PC-9 (cell line): ENCODE results near the gene PRPF39. TPM values are rescaled to one million over a fixed set of nuclear protein-coding genes. Genes with fewer than 3 reads are reported as not detected.
A peak's percentile ranks its signal among the peaks of the same experiment; 100 is the strongest.

Source experiments
- BruUV-seq: library from RNA; stranded (reverse); fragments of 400-500 nt; replicated peaks from 2 replicates; lab custom pipeline; 2021; lab: Mats Ljungman, UMichigan
- CTCF ChIA-PET: fragments of 300-600 bp; sonication (Branson Sonifier 250); formaldehyde crosslinking; loops from one replicate; lab custom pipeline; 2022; ENCODE audit warnings: antibody characterized with exemption; lab: Charles Lee
- POLR2A ChIA-PET: fragments of 300-600 bp; sonication (Branson Sonifier 250); formaldehyde crosslinking; loops from one replicate; lab custom pipeline; 2022; ENCODE audit warnings: antibody characterized with exemption; ENCODE audit not compliant: unreplicated experiment; lab: Charles Lee
- DNase-seq, 2 experiments: peaks; one replicate each; pipeline versions ENCODE4 v3.0.0 to v3.0.0-alpha.2; 2015 to 2022; ENCODE audit warnings: mixed read lengths in 1 of 2
- H2AFZ ChIP-seq: fragments of 200-600 bp; sonication (generic); 2 replicates; pipeline ENCODE4 v1.8.1; 2017; ENCODE audit warnings: antibody characterized with exemption
- H3F3A ChIP-seq: fragments of 200-600 bp; sonication (generic); 2 replicates; pipeline ENCODE4 v1.8.1; 2017; ENCODE audit warnings: antibody characterized with exemption, mild to moderate bottlenecking, low read depth; ENCODE audit not compliant: insufficient read depth
- H3K27ac ChIP-seq: fragments of 200-600 bp; sonication (generic); 2 replicates; pipeline ENCODE4 v1.6.1; 2016; ENCODE audit warnings: mixed run types
- H3K27me3 ChIP-seq: fragments of 200-600 bp; sonication (generic); 2 replicates; pipeline ENCODE4 v1.6.1; 2016; ENCODE audit warnings: low read depth, mixed run types; ENCODE audit not compliant: insufficient read depth
- H3K36me3 ChIP-seq: fragments of 200-600 bp; sonication (generic); 2 replicates; pipeline ENCODE4 v1.6.1; 2016; ENCODE audit warnings: low read depth, mixed run types
- H3K4me1 ChIP-seq: fragments of 200-600 bp; sonication (generic); replicated peaks from 2 replicates; pipeline ENCODE4 v1.6.1; 2016; ENCODE audit warnings: mixed run types; ENCODE audit not compliant: insufficient read depth
- H3K4me2 ChIP-seq: fragments of 200-600 bp; sonication (generic); 2 replicates; pipeline ENCODE4 v1.6.1; 2017; ENCODE audit warnings: mixed run types
- H3K4me3 ChIP-seq: fragments of 200-600 bp; sonication (generic); 2 replicates; pipeline ENCODE4 v1.6.1; 2016; ENCODE audit warnings: mixed run types
- H3K79me2 ChIP-seq: fragments of 200-600 bp; sonication (generic); 2 replicates; pipeline ENCODE4 v1.6.1; 2017; ENCODE audit warnings: low read depth, mixed run types
- H3K9me2 ChIP-seq: fragments of 200-600 bp; sonication (generic); 2 replicates; pipeline ENCODE4 v1.8.1; 2017; ENCODE audit warnings: mild to moderate bottlenecking; ENCODE audit not compliant: insufficient read depth
- H3K9me3 ChIP-seq: fragments of 200-600 bp; sonication (generic); 2 replicates; pipeline ENCODE4 v1.8.1; 2016; ENCODE audit warnings: low read depth; ENCODE audit not compliant: insufficient read depth
- H4K20me1 ChIP-seq: fragments of 200-600 bp; sonication (generic); 2 replicates; pipeline ENCODE4 v1.8.1; 2017; ENCODE audit not compliant: insufficient read depth
- EZH2 ChIP-seq: fragments of 200-600 bp; sonication (generic); IDR thresholded peaks from 2 replicates; pipeline ENCODE4 v1.8.0; 2017; ENCODE audit warnings: antibody characterized with exemption, low read depth
- intact Hi-C: fragments of 100-400 bp; cut with micrococcal nuclease; formaldehyde crosslinking; loops from one replicate; pipeline ENCODE4 v1.10.0; 2022; ENCODE audit not compliant: unreplicated experiment
- total RNA-seq: library from RNA; stranded (reverse); gene quantifications from 2 replicates; pipeline ENCODE4 v1.2.3, GENCODE V29; 2021
- TF ChIP-seq, protein P1 (sequence below): fragments of 200-600 bp; sonication (generic); conservative IDR thresholded peaks from 2 replicates; pipeline ENCODE4 v1.6.1; 2017; ENCODE audit warnings: mixed run types, antibody characterized with exemption, mild to moderate bottlenecking, moderate library complexity

The PRPF39 gene
- total RNA-seq, 1 experiment from 2014 or later = 37.2 TPM

DNA sequence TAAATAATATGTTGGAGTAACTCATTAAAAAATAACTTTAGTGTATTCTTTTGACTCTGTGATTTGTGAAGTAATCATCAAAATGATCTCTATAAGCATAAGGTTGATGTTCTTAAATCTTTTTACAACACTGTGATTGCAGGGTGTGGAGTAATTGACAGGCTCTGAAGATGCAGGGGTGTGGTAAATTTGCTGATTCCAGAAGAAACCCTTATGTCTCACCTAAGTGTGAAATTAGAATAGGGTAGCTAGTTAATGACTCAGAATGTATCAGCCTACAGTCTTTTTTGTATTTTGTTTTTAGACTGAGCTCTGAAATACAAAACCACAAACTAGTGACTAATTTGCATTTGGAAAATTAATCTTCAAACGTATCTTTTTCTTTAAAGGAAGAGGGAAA is 5.9 kb downstream of the PRPF39 start:
- Histone ChIP-seq H3K9me2 (no peaks in the 10 kb centered on the region), H3K4me2 (0 out of 2 replicates have a peak overlapping the region, but pooled peaks have one; percentile 7), H3K36me3 (peaks cover 15% of the 10 kb centered on the region; the same call in 1 of the 2 replicates), H3K27ac (peak overlapping the region; percentile 37), H3K4me1 (peaks cover 37% of the 10 kb centered on the region), H4K20me1 (peaks cover 60% of the 10 kb centered on the region), H3K9me3 (no peaks in the 10 kb centered on the region; the same call in 1 of the 2 replicates), H2AFZ (no peak overlapping the region), H3K79me2 (peaks cover 93% of the 10 kb centered on the region), H3F3A (peaks cover 5% of the 10 kb centered on the region; the same call in 1 of the 2 replicates), H3K27me3 (no peaks in the 10 kb centered on the region), H3K4me3 (no peak overlapping the region)
- no TSS peak for BruUV-seq
- ChIA-PET CTCF (no interaction called here), POLR2A (interaction anchor here (0.6 to 0.9 kb wide), 3 partner anchors 128 to 1600 kb away, joined by 4 to 11 read pairs (median 4); partner anchors contain the start of genes KLHL28 and TOGARAM1)
- no peak for DNase-seq
- intact Hi-C loops = no loop called here
- TF ChIP-seq, protein P1, sequence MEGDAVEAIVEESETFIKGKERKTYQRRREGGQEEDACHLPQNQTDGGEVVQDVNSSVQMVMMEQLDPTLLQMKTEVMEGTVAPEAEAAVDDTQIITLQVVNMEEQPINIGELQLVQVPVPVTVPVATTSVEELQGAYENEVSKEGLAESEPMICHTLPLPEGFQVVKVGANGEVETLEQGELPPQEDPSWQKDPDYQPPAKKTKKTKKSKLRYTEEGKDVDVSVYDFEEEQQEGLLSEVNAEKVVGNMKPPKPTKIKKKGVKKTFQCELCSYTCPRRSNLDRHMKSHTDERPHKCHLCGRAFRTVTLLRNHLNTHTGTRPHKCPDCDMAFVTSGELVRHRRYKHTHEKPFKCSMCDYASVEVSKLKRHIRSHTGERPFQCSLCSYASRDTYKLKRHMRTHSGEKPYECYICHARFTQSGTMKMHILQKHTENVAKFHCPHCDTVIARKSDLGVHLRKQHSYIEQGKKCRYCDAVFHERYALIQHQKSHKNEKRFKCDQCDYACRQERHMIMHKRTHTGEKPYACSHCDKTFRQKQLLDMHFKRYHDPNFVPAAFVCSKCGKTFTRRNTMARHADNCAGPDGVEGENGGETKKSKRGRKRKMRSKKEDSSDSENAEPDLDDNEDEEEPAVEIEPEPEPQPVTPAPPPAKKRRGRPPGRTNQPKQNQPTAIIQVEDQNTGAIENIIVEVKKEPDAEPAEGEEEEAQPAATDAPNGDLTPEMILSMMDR = no peak
- no peak for TF ChIP-seq EZH2

GRCh38 chr14:45091710-45092109 is 7.8 kb downstream of the PRPF39 start:
- Histone ChIP-seq H3K9me2 (no peaks in the 10 kb centered on the region), H4K20me1 (peaks cover 41% of the 10 kb centered on the region), H3K27me3 (no peaks in the 10 kb centered on the region), H3F3A (peaks cover 3% of the 10 kb centered on the region; the same call in 1 of the 2 replicates), H3K36me3 (peaks cover 26% of the 10 kb centered on the region), H3K4me2 (no peak overlapping the region), H3K79me2 (peaks cover 82% of the 10 kb centered on the region), H3K9me3 (no peaks in the 10 kb centered on the region; the same call in 1 of the 2 replicates), H3K4me3 (no peak overlapping the region), H3K4me1 (peaks cover 19% of the 10 kb centered on the region), H3K27ac (no peak overlapping the region), H2AFZ (no peak overlapping the region)
- CTCF ChIA-PET = no interaction called here
- POLR2A ChIA-PET = no interaction called here
- no TSS peak for BruUV-seq
- TF ChIP-seq EZH2 = no peak
- TF ChIP-seq, protein P1 = no peak
- no peak for DNase-seq
- intact Hi-C loops = no loop called here

DNA sequence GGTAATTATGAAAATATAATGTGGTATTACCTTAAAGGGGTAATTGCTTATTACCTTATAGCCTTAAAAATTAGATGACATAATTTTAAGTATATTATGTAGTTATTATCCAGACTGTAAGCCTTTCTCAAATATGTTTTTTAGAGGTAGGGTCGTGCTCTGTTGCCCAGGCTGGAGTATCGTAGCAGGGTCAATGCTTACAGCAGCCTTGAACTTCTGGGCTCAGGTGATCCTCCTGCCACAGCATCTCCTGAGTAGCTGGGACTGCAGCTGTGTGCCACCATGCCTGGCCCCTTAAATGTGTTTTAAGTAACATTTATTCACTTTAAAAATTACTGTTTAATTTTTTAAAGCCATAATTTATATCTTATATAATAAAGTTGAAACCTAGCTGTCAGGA is 10.4 kb downstream of the PRPF39 start:
- no TSS peak for BruUV-seq

More for the DNA sequence above, 10.4 kb downstream of the PRPF39 start:
- peaks cover 11% of the 10 kb centered on the region; the same call in 1 of the 2 replicates for H3K4me1 ChIP-seq
- no peak for DNase-seq
- H3K4me3 ChIP-seq = no peak overlapping the region
- H3F3A ChIP-seq = peaks cover 3% of the 10 kb centered on the region; the same call in 1 of the 2 replicates
- no peak overlapping the region for H2AFZ ChIP-seq
- H3K36me3 ChIP-seq = peaks cover 31% of the 10 kb centered on the region
- peaks cover 27% of the 10 kb centered on the region for H4K20me1 ChIP-seq
- TF ChIP-seq, protein P1 = no peak
- no peak for TF ChIP-seq EZH2
- no peaks in the 10 kb centered on the region for H3K27me3 ChIP-seq
- H3K27ac ChIP-seq = no peak overlapping the region
- peaks cover 56% of the 10 kb centered on the region for H3K79me2 ChIP-seq
- no peaks in the 10 kb centered on the region; the same call in 1 of the 2 replicates for H3K9me3 ChIP-seq
- CTCF ChIA-PET = no interaction called here
- no peak overlapping the region for H3K4me2 ChIP-seq
- POLR2A ChIA-PET = interaction anchor here (0.6 kb wide), 1 partner anchor 113 kb away, joined by 3 read pairs; no protein-coding TSS in a partner anchor
- intact Hi-C loops = no loop called here
- H3K9me2 ChIP-seq = no peaks in the 10 kb centered on the region
